ENCODE data around the gene STX18.
"Not testable (repeated sequence)": the region's sequence is repeated elsewhere in the genome, so short reads cannot be mapped to it uniquely, and the experiment has no call there.

The STX18 gene

DNA sequence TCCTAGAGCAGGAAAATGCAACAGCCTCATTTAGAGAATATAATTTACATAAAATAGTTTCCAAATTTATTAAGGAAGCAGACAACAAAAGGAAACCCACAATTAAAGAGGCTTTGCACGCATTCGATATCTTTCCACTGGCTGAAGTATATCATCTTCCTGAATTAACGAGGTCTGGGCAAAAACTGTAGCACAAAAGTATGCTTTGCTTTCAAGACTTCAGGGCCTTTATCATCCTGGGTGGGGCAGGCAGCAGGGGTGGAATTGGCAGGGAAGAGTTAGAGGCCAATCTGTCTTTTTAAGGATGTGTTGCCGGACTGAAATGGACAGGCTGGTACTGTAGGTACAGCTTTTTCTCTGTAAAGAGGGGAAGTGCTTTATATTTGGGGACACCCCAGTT lies 17.0 kb upstream of the STX18 start:
- DNase-seq (ENCODE audit: extremely low read depth in 1 of 2, low read depth in 1 of 2) = no peak

DNA sequence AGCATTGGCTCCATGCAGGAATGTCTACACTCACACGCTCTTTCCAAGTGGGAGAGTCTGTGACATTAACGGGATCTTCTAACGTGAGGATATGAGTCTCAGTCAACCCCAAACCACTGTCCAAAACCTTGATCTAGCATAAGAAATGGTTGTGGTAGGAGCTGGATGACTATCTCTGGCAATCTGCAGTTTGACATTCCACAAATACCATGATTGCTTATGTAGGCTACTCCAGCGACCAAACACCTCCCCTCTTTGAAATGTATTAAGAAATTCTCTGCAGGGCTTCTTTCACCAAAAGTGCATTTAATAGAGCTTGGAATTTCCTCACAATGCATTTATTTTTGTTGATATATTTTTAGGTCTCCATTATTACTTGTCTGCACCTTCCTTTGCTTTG lies 14.1 kb upstream of the STX18 start:
- DNase-seq (ENCODE audit: extremely low read depth in 1 of 2, low read depth in 1 of 2) = no peak

- no peak for DNase-seq (ENCODE audit: extremely low read depth in 1 of 2, low read depth in 1 of 2)
Observed at GRCh38 chr4:4554234-4554633, 12.4 kb upstream of the STX18 start.

- not testable (repeated sequence) for DNase-seq (ENCODE audit: extremely low read depth in 1 of 2, low read depth in 1 of 2)
Observed at GRCh38 chr4:4552042-4552441, 10.2 kb upstream of the STX18 start.

GRCh38 chr4:4550161-4550560 lies 8.3 kb upstream of the STX18 start:
- DNase-seq (ENCODE audit: extremely low read depth in 1 of 2, low read depth in 1 of 2) = not testable (repeated sequence)

- DNase-seq (ENCODE audit: extremely low read depth in 1 of 2, low read depth in 1 of 2) = no peak
Observed at GRCh38 chr4:4549534-4549933, 7.7 kb upstream of the STX18 start.

DNA sequence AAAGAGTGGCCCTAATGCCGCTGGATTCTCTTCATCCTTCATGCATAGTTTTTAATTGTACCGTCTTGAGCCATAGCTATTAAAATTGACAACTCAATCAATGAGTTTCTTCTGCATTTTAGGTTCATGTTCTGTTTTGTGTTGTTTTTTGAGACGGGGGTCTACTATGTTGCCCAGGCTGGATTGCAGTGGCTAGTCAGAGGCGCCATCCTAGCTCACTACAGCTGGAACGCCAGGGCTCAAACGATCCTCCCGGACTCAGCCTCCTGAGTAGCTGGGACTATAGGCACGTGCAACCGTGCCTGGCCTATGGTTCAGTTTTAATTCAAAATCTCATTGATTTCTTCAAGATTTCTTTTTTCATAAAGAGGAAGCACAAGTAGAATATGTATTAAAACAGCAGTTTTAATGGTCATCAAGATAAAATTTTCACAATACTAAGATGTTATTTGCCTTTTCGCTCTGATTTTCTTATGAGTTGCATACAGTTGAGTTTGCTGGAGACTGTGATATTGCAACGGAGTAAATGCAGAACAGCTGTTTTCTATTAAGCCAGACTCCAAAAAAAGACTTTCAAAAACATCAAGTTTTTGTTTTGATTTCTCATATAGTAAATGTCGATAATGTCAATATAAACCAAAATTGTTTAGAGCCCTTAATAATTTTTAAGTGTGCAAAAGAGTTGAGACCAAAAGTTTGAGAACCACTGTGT lies 1.1 kb upstream of the STX18 start:
- no peak for DNase-seq (ENCODE audit: extremely low read depth in 1 of 2, low read depth in 1 of 2)

GRCh38 chr4:4541040-4541631 lies 712 bp downstream of the STX18 start:
- DNase-seq (ENCODE audit: extremely low read depth in 1 of 2, low read depth in 1 of 2) = no peak

- no peak for DNase-seq (ENCODE audit: extremely low read depth in 1 of 2, low read depth in 1 of 2)
Observed at GRCh38 chr4:4539481-4539880, 2.4 kb downstream of the STX18 start.

DNA sequence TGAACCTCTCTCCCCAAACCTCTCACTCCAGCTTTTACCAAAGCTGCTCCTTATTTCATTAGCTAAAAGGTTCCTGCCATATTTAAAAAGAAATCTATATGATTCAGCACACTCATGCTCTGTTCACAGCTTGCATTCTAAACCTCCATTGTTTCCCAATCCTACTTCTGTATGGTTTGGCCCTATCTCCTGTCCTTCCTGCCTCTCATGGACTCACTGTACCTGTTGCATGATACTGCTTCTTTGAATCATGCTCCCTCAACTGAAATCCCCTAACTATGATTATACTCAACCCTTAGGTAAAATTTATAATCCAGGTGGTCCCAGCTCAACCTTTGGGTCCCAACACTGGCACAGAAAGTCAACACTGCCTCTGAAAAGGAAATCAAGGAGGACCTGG lies 6.3 kb downstream of the STX18 start:
- DNase-seq (ENCODE audit: extremely low read depth in 1 of 2, low read depth in 1 of 2) = no peak

DNA sequence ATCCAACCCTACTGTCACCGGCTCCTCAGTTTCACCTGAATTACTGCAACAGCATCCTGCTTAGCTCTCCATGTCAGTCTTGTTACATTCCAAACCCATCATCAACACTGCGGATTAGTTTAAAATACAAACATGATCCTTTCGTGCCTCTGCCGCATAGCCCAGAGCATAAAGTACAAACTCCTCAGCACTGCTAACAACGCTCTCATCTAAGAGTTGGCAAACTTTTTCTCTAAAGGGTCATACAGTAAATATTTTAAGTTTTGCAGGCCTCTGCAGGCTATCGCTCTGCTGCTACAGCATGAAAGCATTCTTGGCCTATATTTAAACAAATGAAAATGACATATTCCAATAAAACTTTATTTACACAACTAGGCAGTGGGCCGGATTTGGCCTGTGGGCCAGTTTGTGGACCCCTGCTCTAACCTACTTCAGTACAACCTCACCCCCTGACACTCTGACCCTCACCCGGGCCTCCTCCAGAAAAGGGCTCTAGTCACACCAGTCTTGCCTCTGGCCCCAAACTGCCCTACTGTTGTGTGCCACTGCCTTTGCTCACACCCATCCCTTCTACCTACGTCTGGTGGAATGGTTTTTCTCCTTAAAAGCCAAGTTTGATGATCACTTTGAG lies 7.2 kb downstream of the STX18 start:
- no peak for DNase-seq (ENCODE audit: extremely low read depth in 1 of 2, low read depth in 1 of 2)

DNA sequence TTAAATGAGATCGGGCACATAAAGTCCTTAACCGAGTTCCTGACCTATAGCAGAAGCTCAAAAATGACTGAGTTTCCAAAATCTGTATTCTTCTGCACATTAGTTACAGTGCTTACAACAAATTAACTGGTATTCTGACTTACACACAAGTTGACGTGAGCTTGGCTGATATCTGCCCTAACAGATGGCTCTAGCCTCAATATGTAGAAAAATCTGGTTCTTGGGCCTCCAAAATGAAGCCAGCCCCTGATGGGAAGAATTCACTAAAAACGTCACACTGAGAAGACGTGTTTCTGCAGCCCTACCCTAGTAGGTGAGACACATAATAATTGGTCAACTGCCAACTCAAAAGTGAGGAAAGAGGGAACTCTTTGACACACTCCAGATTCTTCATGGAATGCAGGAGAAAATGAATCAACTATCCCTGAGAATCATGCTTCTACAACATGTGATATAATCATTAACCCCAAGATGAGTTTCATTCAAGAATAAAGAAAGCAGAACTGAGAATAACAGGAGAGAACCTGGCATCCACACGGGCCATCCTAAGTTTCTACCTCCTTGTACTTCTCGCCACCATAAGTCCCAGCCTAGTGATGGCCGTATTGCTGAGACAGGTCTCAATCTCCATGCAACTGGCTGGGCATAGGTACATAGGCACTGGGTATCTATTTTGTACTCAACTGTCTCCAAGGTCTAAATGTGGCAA lies 8.2 kb downstream of the STX18 start:
- no peak for DNase-seq (ENCODE audit: extremely low read depth in 1 of 2, low read depth in 1 of 2)

GRCh38 chr4:4532371-4533154 lies 9.3 kb downstream of the STX18 start:
- DNase-seq (ENCODE audit: extremely low read depth in 1 of 2, low read depth in 1 of 2) = no peak

DNA sequence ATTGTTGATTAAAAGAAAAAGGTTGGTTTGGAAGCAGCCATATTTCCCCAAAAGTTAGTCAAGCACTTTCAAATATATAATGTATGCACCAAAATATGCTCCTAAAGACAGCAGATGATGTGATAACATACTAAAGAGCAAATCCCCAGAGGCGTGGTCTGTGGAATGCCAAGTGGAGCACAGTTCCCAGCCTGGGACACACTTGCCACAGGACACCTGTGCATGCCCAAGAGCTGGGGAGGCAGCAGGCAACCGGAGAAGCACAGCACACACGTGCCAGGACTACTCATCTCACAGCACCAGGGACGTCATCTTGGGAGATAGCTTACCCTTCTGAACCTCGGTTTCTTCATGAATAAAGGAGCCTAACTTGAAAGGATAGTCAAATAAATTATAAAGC lies 12.5 kb downstream of the STX18 start:
- no peak for DNase-seq (ENCODE audit: extremely low read depth in 1 of 2, low read depth in 1 of 2)

DNA sequence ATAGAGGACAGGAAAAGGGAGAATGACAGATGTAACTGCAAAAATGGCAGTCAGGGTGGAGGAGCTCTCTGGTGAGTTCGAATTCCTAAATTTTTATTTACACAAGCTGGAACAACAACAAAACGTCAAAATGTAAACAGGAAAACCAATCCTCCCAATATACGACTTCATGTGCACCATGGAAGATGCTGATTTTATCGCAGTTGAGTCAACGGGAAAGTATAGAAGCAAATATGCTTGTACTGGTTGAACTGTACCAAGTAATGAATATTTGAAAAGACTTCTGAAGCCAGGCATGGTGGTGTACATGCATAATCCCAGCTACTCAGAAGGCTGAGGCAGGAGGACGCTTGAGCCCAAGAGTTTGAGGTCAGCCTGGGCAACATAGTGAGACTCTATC lies 15.4 kb downstream of the STX18 start:
- DNase-seq (ENCODE audit: extremely low read depth in 1 of 2, low read depth in 1 of 2) = no peak

DNA sequence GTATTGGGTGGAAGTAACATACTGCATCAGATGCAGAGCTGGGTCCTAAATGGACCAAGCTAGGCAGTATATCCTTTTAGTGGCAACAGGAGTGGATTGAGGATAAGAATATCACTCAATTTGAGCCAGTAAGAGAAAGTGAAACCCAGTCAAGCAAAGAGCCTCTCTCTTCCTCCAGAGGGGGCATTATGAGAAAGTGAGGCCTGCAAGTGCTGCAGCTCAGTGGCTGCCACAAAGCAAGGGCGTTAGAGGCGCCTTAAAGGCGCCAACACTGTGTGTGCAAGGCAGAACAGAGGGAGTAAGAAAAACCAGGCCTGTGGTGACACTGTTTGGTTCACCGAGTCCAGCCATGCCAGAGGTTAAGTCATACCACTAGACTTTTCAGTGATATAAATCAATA lies 17.5 kb downstream of the STX18 start:
- DNase-seq (ENCODE audit: extremely low read depth in 1 of 2, low read depth in 1 of 2) = peak in 1 of 2 donors; percentile 7

DNA sequence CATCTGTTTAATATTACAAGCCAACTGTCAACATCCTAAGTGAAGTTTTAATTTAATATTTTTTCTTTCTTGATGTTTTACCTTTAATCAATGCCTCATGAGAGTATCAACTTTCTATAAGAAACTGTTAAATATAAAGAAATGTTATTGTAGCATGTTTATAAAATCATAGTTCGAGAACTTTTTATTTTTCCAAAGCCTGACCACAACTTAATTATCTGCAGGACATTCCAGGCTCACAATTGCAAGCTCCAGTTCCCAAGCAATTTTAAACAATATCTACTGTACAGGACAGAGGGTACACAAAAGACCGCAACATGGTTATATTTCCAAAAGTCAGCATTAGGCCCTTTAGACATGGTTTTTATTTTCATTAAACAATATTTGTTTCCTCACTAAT lies 20.1 kb downstream of the STX18 start:
- no peak for DNase-seq (ENCODE audit: extremely low read depth in 1 of 2, low read depth in 1 of 2)

GRCh38 chr4:4521136-4521535 lies 20.7 kb downstream of the STX18 start:
- no peak for DNase-seq (ENCODE audit: extremely low read depth in 1 of 2, low read depth in 1 of 2)

GRCh38 chr4:4519297-4519894 lies 22.5 kb downstream of the STX18 start:
- no peak for DNase-seq (ENCODE audit: extremely low read depth in 1 of 2, low read depth in 1 of 2)

GRCh38 chr4:4518747-4519146 lies 23.1 kb downstream of the STX18 start:
- DNase-seq (ENCODE audit: extremely low read depth in 1 of 2, low read depth in 1 of 2) = no peak

DNA sequence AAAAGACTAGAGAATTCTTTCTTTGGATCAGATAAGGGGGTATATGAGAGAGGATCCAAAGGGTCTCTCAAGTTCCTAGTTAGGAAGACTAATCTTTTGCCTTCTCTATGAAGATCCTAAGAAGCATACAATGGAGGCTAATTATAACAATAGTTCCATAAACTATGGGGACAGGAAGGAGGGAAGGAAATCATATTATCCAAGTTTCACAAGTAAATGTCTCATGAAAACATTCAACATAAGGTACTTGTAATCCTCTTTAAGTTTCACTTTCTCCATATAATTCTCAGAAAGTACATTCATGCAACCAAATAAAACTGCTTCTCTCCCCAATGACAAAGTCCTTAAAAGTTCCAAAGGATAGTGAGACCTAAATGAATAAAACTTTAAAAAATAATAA lies 27.1 kb downstream of the STX18 start:
- no peak for DNase-seq (ENCODE audit: extremely low read depth in 1 of 2, low read depth in 1 of 2)

Measured in activated CD8-positive, alpha-beta memory T cell treated with anti-CD3 and anti-CD28 coated beads for 1 hour (primary cell).